Measurements from ENCODE around the gene MCIDAS.

The MCIDAS gene

DNA sequence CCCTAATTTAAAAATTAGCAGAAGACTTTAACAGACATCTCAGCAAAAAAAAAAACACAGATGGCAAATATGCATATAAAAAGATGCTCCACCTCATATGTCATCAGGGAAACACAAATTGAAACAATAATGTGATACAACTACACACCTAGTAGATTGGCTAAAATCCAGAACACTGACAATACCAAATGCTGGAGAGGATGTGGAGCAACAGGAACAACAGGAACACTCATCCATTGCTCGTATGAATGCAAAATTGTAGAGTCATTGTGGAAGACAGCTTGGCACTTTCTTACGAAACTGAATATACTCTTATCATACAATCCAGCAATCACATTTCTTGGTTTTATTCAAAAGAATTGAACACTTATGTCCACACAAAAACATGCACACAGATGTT lies 22.1 kb downstream of the MCIDAS start:
- no peak for TF ChIP-seq SIN3A (IDR thresholded peaks at IDR 0.05; ENCODE audit: borderline replicate concordance, insufficient read depth, low read length)
- no peak for TF ChIP-seq POLR2AphosphoS5 (IDR thresholded peaks at IDR 0.05; ENCODE audit: low read depth, low read length)
- TF ChIP-seq FOXP2 (optimal IDR thresholded peaks at IDR 0.05; ENCODE audit: borderline replicate concordance, extremely low read depth, extremely low read length, insufficient read depth) = no peak
- no peak for TF ChIP-seq REST (IDR thresholded peaks at IDR 0.05; ENCODE audit: insufficient read depth in 1 of 2, low read depth in 2 of 2, low read length in 2 of 2)
- TF ChIP-seq TAF1 (IDR thresholded peaks at IDR 0.05; ENCODE audit: borderline replicate concordance, insufficient read depth, low read length) = no peak

GRCh38 chr5:55191165-55191564 lies 36.0 kb downstream of the MCIDAS start:
- TF ChIP-seq TAF1 (IDR thresholded peaks at IDR 0.05; ENCODE audit: borderline replicate concordance, insufficient read depth, low read length) (no peak), REST (IDR thresholded peaks at IDR 0.05; ENCODE audit: insufficient read depth in 1 of 2, low read depth in 2 of 2, low read length in 2 of 2) (no peak), POLR2AphosphoS5 (IDR thresholded peaks at IDR 0.05; ENCODE audit: low read depth, low read length) (no peak), FOXP2 (optimal IDR thresholded peaks at IDR 0.05; ENCODE audit: borderline replicate concordance, extremely low read depth, extremely low read length, insufficient read depth) (no peak), SIN3A (IDR thresholded peaks at IDR 0.05; ENCODE audit: borderline replicate concordance, insufficient read depth, low read length) (no peak)

GRCh38 chr5:55188656-55189540 lies 38.2 kb downstream of the MCIDAS start:
- TF ChIP-seq TAF1 (IDR thresholded peaks at IDR 0.05; ENCODE audit: borderline replicate concordance, insufficient read depth, low read length) (no peak), POLR2AphosphoS5 (IDR thresholded peaks at IDR 0.05; ENCODE audit: low read depth, low read length) (no peak), REST (IDR thresholded peaks at IDR 0.05; ENCODE audit: insufficient read depth in 1 of 2, low read depth in 2 of 2, low read length in 2 of 2) (no peak), SIN3A (IDR thresholded peaks at IDR 0.05; ENCODE audit: borderline replicate concordance, insufficient read depth, low read length) (no peak), FOXP2 (optimal IDR thresholded peaks at IDR 0.05; ENCODE audit: borderline replicate concordance, extremely low read depth, extremely low read length, insufficient read depth) (no peak)

- TF ChIP-seq FOXP2 (optimal IDR thresholded peaks at IDR 0.05; ENCODE audit: borderline replicate concordance, extremely low read depth, extremely low read length, insufficient read depth) (no peak), SIN3A (IDR thresholded peaks at IDR 0.05; ENCODE audit: borderline replicate concordance, insufficient read depth, low read length) (no peak), TAF1 (IDR thresholded peaks at IDR 0.05; ENCODE audit: borderline replicate concordance, insufficient read depth, low read length) (no peak), REST (IDR thresholded peaks at IDR 0.05; ENCODE audit: insufficient read depth in 1 of 2, low read depth in 2 of 2, low read length in 2 of 2) (no peak), POLR2AphosphoS5 (IDR thresholded peaks at IDR 0.05; ENCODE audit: low read depth, low read length) (no peak)
Measured at GRCh38 chr5:55187370-55187769, 39.7 kb downstream of the MCIDAS start.

Measured in PFSK-1 (cell line).